ENCODE data around the gene CDK5.

DNA sequence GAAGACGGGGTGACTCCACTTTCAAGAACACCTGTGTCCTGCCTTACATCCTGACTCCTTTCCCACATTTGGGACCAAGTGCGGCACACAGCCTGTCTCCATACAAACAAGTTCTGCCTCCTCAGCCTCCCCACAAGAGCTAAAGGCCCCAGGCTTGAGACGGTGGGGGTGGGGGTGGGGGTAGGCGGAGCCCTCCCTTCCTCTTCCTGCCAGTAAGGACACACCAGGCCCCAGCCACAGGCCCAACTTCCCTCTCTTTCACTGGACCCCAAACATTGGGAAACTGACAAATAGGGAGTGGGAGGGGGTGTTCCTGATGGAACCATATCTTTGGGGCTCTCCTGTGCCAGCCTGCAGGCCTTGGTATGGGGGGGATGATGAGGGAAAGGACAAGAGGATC lies 4.6 kb downstream of the CDK5 start:
- TF ChIP-seq POLR2AphosphoS5 (IDR thresholded peaks at IDR 0.05; ENCODE audit: low read depth, low read length) (no peak), POLR2A (IDR thresholded peaks at IDR 0.05; ENCODE audit: low read depth, low read length) (no peak), SPI1 (IDR thresholded peaks at IDR 0.05; ENCODE audit: low read depth, low read length) (no peak)
